Esophagus muscularis mucosa (tissue), 4 donors: Measurements from ENCODE around the gene MRPS23.

Source experiments
- CTCF ChIP-seq, 3 experiments: fragments of 200-600 bp in 2 of 3; fragments of 450-650 bp in 1 of 3; sonication (generic) in 2 of 3; IDR thresholded peaks; one replicate each; pipeline ENCODE4 v1.5.1; 2017 to 2019; ENCODE audit warnings: antibody characterized with exemption in 3 of 3, mild to moderate bottlenecking in 2 of 3, moderate library complexity in 1 of 3
- EP300 ChIP-seq: sonication (generic); formaldehyde crosslinking; IDR thresholded peaks from one replicate; pipeline ENCODE4 v1.6.1; 2017; ENCODE audit warnings: antibody characterized with exemption
- POLR2A ChIP-seq: fragments of 450-650 bp; IDR thresholded peaks from one replicate; pipeline ENCODE4 v1.6.1; 2017; ENCODE audit warnings: antibody characterized with exemption, moderate library complexity, mild to moderate bottlenecking, low read depth
- POLR2AphosphoS5 ChIP-seq, 2 donors: sonication (generic); formaldehyde crosslinking; IDR thresholded peaks; one replicate each; pipeline ENCODE4 v1.6.1; 2017; ENCODE audit warnings: antibody characterized with exemption in 2 of 2

GRCh38 chr17:57867126-57867525 is 17.3 kb upstream of the MRPS23 start:
- TF ChIP-seq CTCF (IDR thresholded peaks at IDR 0.05): no peak
- TF ChIP-seq POLR2A: no peak
- TF ChIP-seq EP300: no peak
- no peak for TF ChIP-seq POLR2AphosphoS5 (IDR thresholded peaks at IDR 0.05)
